Stimulated activated CD8-positive, alpha-beta memory T cell treated with anti-CD3 and anti-CD28 coated beads, Interleukin-15, amount 100 ng/mL, for 4 hours (primary cell): Measurements from ENCODE around the gene MTX3.

Source experiments
- DNase-seq, 2 donors: peaks; one replicate each; pipeline ENCODE4 v3.0.0-alpha.2; 2020; ENCODE audit warnings: low read depth in 2 of 2

The MTX3 gene

DNA sequence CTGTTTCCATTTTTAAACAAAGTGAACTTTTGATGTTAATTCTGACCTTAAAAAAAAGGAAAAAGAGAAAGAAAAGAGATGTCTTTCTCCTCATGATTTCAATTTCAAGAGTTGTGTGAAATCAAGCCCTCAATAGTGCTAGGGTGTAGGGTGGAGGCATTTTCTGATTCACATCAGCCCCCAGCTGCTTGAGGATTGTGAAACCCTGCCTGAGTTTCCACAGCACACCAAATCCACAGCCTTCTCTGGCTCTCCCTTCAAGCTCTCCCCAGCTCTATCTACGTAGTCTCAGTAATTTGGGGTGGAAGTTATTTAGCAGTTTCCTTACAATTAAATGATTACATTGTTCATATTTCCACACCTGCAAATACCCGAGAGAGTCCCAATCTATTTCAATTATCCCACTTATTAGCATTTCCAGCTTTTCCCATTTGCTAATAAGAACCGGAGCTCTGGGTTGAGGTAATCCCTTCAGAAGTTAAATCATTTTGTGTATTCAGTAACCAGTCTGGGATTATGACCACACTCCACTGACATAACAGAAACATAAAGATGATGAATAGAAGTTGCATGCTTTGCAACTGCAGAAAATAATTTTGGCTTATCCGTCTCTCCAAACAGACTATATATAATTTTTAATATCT lies 54.9 kb downstream of the MTX3 start:
- DNase-seq: no peak

DNA sequence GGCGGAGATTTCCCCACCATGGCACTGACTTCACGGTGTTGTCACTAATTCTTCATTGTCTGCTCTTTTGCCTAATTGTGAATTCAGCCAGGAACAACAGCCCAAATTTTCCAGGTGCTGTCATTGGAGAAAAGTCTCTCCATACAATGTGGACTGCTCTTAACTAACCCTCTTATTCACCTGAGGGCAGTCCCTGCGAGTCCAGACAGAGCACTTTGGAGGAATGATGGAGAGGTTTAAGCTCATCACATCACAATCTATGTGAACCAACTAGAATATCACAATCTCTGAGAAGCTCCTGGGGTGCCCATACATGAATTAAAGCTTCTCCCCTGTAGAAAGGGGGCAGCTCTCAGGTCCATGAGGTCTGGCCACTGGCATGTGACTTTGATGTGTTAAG lies 56.4 kb downstream of the MTX3 start:
- DNase-seq: no peak

DNA sequence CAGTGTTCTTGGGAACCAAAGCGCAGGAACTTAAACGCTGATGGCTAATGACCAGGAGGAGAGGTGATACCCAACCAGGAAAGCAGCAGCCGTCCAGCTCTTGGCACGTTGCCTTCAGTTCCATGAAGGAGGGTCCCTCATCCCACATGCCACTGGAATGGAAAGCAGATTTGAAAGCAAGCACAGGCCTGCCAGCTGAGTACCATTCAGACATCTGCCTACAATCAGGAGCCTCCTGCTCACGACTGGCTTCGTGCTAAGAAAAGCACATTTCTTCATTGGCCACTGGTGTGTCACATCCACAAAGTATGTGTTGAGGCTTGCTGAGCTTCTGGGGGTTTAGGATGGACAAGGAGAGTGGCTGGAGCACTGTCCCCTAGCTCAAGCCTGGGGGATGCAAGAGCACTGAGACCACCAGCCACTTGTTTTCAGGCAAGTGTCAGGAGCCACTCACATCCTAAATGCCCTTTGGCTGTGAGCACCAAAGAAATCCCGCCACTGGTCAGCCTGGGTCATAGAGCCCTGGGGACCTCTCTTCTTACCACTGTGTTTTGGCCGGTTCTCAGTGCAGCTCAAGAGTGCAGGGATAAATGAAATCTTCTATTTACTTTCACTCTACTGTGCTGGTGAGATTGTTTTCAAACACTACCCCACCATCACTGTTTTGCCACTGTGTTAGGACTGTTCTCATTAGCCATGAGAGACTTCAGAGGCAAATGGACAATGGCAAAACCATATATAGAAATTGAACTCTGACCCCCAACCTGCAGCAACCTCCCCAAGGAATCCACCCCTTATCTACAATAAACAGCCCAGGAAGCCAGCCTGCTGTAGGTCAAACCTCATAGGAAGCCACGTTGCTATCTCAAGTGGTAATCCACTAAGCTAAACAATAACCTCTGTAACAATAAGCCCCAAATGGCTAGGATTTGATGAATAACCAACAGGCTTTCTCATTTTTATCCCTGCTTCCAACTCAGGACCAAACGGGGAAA lies 58.3 kb downstream of the MTX3 start:
- no peak for DNase-seq

DNA sequence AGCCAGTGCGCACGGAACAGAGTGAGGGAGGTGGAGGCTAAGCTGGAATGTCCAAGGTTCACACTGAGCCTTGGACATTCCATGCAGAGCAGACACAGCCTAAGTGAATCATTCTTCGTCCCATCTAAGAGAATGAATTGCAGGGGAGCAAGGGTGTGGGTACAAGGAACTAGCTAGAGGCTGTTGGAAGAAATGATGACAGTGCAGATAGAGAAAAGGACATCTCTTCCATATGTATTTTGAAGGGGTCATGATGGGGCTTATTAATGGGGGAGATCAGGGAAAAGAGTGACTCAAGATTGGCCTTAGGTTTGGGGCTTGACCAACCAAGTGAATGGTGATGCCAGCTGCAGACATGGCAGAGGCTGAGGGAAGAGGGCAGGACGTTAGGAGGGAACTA lies 59.2 kb downstream of the MTX3 start:
- DNase-seq: no peak

DNA sequence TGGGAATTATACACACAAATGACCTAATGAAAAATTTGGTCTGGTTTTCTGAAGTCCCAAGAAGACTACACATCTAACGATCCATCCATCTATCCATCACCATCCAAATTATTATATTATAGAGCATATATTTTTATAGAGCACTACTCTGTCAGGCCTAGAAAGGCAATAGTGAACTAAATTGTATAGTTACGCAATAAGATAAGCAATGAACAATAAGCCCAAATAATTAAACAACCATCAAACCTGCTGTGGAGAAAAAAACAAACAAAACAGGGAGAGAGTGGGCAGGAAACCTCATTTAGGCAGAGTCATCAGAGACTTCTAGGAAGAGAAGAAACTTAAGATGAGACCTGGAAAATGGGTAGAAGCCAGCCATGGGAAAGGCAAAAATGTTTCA lies 59.7 kb downstream of the MTX3 start:
- no peak for DNase-seq

DNA sequence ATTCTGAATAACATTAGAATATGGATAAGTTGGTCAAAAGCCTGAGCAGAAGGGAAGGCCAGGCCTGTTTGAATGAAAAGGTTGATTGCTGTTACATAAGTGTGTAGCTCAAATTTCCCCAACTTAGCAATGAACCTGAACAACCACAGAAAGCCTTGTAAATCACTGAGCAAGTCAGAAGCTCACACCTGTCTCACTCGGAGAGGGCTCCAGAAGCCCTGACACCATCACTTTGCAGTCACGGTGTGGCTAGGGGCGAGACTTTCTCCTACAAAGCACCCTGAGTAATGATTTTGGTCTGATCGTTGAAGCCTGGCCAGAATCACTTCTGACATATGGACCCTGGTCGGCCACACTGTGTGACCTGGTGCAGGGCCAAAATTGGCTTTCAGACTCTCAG lies 62.0 kb downstream of the MTX3 start:
- no peak for DNase-seq
